Measurements from ENCODE around the gene COL23A1. TPM values are rescaled to one million over a fixed set of nuclear protein-coding genes. Genes with fewer than 3 reads are reported as not detected.
"Not testable (repeated sequence)": the region's sequence is repeated elsewhere in the genome, so short reads cannot be mapped to it uniquely, and the experiment has no call there.

The COL23A1 gene
- total RNA-seq, 1 donor from 2014 or later: 75.2 TPM

DNA sequence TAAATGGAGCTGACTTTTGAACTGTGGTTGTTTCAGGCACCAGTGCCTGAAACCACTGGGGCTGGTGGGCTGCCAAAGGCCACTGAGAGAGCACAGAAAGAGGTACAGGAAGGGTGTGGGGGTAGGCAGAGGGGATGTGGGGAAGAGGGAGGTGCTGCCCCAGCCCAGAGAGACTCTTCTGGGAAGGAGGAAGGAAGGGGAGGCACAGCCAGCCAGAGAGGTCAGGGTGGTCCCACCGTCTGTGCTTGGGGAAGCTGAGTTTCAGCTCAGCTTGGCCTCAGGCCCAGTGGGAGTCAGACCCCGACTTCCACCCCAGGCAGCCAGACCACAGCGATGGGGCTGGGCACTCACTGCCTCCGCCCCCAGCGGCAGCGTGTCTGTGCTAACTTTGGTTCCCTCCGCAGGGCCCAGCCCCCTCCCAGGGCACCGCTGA is 348.9 kb downstream of the COL23A1 start:
- TF ChIP-seq, protein P1, sequence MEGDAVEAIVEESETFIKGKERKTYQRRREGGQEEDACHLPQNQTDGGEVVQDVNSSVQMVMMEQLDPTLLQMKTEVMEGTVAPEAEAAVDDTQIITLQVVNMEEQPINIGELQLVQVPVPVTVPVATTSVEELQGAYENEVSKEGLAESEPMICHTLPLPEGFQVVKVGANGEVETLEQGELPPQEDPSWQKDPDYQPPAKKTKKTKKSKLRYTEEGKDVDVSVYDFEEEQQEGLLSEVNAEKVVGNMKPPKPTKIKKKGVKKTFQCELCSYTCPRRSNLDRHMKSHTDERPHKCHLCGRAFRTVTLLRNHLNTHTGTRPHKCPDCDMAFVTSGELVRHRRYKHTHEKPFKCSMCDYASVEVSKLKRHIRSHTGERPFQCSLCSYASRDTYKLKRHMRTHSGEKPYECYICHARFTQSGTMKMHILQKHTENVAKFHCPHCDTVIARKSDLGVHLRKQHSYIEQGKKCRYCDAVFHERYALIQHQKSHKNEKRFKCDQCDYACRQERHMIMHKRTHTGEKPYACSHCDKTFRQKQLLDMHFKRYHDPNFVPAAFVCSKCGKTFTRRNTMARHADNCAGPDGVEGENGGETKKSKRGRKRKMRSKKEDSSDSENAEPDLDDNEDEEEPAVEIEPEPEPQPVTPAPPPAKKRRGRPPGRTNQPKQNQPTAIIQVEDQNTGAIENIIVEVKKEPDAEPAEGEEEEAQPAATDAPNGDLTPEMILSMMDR (IDR thresholded peaks at IDR 0.05; ENCODE audit: unreplicated experiment): no peak
- H3K4me1 Mint-ChIP-seq (ENCODE audit: unreplicated experiment): peaks cover 5% of the 10 kb centered on the region
- no peak overlapping the region for H3K4me3 Mint-ChIP-seq (ENCODE audit: unreplicated experiment)
- no peaks in the 10 kb centered on the region for H3K9me3 Mint-ChIP-seq (ENCODE audit: unreplicated experiment)
- H3K36me3 Mint-ChIP-seq (ENCODE audit: low read depth, unreplicated experiment): peaks cover 7% of the 10 kb centered on the region
- DNase-seq (ENCODE audit: low spot score): no peak
- peaks cover 12% of the 10 kb centered on the region for H3K27me3 Mint-ChIP-seq (ENCODE audit: unreplicated experiment)
- H3K27ac Mint-ChIP-seq (ENCODE audit: unreplicated experiment): no peak overlapping the region

DNA sequence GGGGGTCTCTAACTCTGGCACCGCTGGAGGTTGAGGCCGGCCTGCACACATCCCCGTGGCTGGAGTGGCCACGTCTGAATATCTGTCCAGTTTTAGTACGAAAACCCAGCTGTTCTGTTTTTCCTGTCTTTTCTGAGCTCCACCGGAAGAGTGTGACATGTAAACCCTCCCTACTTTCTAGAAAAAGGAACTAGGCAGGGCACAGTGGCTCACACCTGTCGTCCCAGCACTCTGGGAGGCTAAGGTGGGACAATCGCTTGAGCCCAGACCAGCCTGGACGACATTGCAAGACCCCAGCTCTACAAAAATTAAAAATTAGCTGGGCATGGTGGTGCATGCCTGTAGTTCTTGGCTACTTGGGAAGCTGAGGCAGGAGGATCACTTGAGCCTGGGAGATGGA is 349.4 kb downstream of the COL23A1 start:
- Mint-ChIP-seq H3K9me3 (ENCODE audit: unreplicated experiment) (no peaks in the 10 kb centered on the region), H3K4me1 (ENCODE audit: unreplicated experiment) (peaks cover 5% of the 10 kb centered on the region), H3K27me3 (ENCODE audit: unreplicated experiment) (peaks cover 12% of the 10 kb centered on the region), H3K27ac (ENCODE audit: unreplicated experiment) (no peak overlapping the region), H3K4me3 (ENCODE audit: unreplicated experiment) (no peak overlapping the region), H3K36me3 (ENCODE audit: low read depth, unreplicated experiment) (peaks cover 7% of the 10 kb centered on the region)
- no peak for DNase-seq (ENCODE audit: low spot score)
- TF ChIP-seq, protein P1 (IDR thresholded peaks at IDR 0.05; ENCODE audit: unreplicated experiment): no peak

DNA sequence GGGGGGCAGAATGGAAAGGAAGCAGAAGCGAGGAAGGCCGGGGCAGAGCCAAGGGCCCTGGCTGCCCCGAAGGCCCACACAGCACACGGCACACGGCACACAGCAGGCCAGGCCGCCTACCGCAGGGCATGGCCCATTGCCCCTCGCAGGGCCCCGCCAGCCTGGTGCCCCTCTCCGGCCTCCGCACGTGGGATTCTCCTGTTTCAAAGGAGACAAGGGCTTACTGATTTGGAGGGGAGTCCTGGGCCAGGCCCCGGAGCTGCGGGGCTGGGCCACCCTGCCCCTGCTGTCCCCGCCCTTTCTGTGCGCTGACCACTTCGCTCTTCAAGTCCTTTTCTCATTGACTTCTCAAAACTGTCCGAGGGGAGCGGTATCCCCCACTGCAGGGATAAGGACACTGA is 349.9 kb downstream of the COL23A1 start:
- H3K36me3 Mint-ChIP-seq (ENCODE audit: low read depth, unreplicated experiment): peaks cover 7% of the 10 kb centered on the region
- H3K4me1 Mint-ChIP-seq (ENCODE audit: unreplicated experiment): peaks cover 5% of the 10 kb centered on the region
- DNase-seq (ENCODE audit: low spot score): no peak
- peaks cover 12% of the 10 kb centered on the region for H3K27me3 Mint-ChIP-seq (ENCODE audit: unreplicated experiment)
- no peak overlapping the region for H3K4me3 Mint-ChIP-seq (ENCODE audit: unreplicated experiment)
- H3K27ac Mint-ChIP-seq (ENCODE audit: unreplicated experiment): no peak overlapping the region
- TF ChIP-seq, protein P1 (IDR thresholded peaks at IDR 0.05; ENCODE audit: unreplicated experiment): no peak
- H3K9me3 Mint-ChIP-seq (ENCODE audit: unreplicated experiment): no peaks in the 10 kb centered on the region

DNA sequence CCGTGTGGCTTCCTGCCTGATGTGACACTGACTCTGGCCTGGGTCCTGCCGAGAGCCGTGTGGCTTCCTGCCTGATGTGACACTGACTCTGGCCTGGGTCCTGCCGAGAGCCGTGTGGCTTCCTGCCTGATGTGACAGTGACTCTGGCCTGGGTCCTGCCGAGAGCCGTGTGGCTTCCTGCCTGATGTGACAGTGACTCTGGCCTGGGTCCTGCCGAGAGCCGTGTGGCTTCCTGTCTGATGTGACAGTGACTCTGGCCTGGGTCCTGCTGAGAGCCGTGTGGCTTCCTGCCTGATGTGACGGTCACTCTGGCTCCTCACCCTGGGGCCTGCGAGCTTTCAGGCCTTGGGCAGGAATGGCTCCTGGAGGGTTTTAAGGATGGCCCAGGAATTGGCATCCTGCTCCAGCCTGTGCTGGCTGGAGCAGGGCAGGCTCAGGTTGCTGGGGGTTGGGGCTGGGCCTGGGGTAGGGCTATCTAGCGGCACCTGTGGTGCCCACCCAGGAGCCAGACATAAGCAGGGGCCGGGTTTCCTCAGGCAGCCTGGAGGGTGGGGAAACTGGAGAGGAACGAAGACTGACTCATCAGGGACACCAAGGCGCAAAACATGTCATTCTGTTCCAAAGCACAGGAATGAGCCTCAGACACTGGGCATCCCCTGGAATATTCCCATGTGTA is 350.4 kb downstream of the COL23A1 start:
- peaks cover 12% of the 10 kb centered on the region for H3K27me3 Mint-ChIP-seq (ENCODE audit: unreplicated experiment)
- H3K4me1 Mint-ChIP-seq (ENCODE audit: unreplicated experiment); H3K4me3 Mint-ChIP-seq (ENCODE audit: unreplicated experiment); H3K36me3 Mint-ChIP-seq (ENCODE audit: low read depth, unreplicated experiment); H3K27ac Mint-ChIP-seq (ENCODE audit: unreplicated experiment); H3K9me3 Mint-ChIP-seq (ENCODE audit: unreplicated experiment); DNase-seq (ENCODE audit: low spot score): not testable (repeated sequence)

DNA sequence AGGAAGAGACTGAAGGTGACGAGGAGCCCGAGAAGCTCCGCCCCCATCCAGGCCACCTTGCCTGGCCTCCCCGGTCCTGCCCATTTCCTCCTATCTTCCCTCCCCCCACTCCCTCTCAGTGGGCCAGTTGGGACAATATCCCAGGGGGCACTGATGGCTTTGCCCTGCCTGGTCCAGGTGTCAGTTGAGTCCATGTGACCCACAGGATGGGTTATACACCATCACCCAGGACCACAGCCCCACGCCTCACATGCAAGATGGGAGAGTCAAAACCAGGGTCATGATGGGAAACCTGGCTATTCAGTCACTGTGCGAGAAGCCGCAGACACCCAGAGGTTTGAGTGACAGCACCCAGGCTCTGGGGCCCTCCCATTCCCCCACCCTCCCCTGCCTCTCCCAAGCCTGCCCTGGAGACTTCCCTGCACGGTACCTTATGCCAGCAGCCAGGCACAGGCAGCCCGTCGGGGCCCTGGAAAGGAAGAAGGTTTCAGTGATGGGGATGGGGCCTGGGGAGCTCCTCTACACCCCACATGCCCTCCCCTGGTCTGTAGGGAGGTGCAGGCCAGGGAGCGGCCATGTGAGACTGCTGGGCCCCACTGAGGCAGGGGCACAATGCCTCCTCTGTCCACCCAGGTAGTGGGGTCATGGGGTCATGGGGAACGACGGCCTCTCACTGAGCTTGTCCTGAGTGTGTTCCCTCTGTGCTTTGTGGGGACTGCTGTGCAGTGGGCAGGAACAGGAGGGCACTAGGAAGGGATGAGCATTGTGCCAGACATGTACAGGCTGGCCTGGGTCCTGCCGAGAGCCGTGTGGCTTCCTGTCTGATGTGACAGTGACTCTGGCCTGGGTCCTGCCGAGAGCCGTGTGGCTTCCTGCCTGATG is 351.2 kb downstream of the COL23A1 start:
- no peak overlapping the region for H3K4me3 Mint-ChIP-seq (ENCODE audit: unreplicated experiment)
- TF ChIP-seq, protein P1 (IDR thresholded peaks at IDR 0.05; ENCODE audit: unreplicated experiment): no peak
- DNase-seq (ENCODE audit: low spot score): no peak
- H3K4me1 Mint-ChIP-seq (ENCODE audit: unreplicated experiment): peaks cover 5% of the 10 kb centered on the region
- peaks cover 12% of the 10 kb centered on the region for H3K27me3 Mint-ChIP-seq (ENCODE audit: unreplicated experiment)
- H3K27ac Mint-ChIP-seq (ENCODE audit: unreplicated experiment): no peak overlapping the region
- H3K36me3 Mint-ChIP-seq (ENCODE audit: low read depth, unreplicated experiment): peaks cover 7% of the 10 kb centered on the region
- no peaks in the 10 kb centered on the region for H3K9me3 Mint-ChIP-seq (ENCODE audit: unreplicated experiment)
